SW 1271 (cell line): ENCODE data around the gene NAA16.

Source experiments
- DNase-seq, 2 experiments: peaks; one replicate each; lab custom pipeline; 2025; lab: John Stamatoyannopoulos, UW

NAA16 gene

DNA sequence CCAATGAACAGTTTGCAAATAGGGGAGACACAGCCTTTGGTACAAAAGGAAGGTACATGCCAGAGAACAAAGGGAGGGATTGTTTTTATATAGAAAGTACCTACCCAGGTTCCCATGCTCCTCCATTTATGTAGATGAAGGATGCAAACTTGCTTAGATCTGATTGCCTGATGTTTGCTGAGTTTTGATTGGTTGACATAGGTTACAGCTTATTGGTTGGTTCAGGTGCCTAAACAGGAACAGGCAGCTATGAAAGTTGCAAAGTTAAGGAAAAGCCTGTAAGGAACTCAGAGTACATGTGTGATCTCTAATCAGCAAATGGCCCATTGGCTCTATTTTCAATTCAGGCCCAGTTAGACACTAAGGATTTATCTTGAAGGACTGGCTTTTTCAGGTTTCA lies 6.5 kb upstream of the NAA16 start:
- DNase-seq: no peak

DNA sequence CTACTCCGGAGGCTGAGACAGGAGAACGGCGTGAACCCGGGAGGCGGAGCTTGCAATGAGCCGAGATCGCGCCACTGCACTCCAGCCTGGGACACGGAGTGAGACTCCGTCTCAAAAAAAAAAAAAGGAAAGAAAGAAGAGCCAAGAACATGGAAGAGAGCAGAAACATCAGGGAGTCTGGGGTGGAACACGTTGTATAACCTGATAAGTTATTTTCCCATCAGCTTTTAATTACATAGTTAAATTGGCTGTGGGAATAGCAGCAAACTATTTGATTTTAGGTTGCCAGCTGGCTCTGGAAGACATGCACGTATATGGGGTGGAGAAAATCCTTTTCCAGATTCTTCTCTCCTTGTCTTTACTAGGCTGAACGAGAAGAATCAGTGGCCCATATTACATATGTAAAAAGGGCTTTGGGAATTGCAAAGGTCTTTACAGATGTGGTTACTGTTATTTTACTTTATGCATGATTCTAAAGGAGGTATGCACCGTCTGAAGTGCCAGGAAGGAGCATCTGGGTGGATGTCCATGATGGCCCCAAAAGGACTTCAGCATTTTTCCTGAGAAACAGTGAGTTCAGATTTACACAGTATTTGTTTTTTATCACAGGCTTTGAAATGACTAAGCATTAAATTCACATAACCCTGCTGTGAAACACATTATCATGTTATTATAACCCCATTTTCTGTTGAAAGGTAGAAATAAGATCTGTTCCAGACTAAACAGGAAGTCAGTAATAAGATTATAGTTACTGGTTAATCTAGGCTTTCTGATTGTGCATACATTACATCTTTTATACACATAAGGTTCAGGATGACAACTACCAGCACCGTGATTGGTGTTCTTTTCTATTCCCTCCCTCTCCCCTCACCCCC lies 4.6 kb upstream of the NAA16 start:
- DNase-seq: no peak

DNA sequence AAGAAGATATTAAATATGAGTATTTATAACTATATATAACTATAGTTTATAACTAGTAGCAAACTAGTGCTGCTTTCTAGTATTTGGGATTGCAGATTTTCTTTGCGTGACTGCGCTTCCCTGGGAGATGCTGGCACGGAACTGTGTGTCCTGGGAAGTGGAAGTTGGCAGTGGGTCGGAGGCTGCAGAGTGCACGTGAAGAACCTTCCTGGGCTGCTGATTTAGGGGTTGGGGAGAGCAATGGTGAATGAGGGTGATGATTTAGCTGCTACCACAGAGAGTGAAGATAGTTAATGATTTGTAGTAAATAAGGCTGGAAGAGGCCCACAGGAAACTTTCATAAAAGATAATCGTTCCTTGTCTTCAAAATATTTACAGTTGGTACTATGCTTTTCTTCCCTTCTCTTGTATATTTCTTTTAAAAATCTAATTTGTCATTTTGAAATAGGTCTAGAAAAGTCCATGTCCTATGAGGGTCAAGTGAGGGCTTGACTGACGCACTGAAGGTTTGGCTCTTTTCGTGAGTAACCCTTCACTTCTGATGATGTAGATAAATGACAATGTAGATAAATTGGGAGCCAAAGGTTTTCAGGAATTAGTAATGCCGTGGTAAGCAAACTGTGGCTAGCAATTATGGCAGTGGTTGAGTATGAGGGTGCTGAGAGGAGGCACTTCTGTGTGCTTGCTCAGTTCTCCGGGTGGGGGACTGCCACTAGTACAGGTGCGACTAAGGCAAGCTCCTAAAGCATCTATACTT lies 3.0 kb upstream of the NAA16 start:
- DNase-seq: no peak

DNA sequence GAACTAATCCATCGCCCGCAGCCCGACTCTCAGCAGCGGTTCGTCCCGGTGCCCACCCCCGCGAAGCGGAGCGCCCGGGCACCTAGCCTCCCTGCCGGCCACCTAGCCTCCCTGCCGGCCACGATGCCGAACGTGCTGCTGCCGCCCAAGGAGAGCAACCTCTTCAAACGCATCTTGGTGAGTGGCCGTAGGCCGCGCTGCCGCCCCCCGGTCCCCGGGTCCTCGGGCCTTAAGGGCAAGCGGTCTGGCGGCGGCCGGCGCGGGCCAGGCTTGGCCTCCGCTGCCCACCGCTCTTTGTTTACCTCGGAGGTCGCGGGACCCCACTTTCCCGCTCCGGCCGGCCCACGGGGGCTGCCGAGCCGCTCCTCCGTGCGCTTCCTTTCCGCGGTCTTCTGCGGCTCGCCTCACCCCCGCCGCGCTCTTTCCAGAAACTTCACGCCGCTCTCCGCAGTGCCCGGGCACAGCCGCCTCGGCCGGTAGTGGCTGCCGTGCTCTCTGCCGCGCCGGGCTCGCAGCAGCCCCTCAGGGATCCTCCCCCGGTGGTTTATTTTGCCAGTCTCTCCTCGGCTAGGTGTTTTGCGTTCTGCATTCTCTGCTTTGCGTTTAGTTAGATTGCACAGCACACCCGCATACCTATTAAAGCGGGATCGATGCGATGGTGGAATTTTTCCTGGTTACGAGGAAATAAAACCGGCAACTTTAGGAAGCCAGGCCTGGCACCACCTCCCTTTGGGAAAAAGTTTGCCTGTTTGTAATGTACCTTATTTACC lies 524 bp downstream of the NAA16 start:
- DNase-seq: peak in 1 of 2 experiments; percentile 32

DNA sequence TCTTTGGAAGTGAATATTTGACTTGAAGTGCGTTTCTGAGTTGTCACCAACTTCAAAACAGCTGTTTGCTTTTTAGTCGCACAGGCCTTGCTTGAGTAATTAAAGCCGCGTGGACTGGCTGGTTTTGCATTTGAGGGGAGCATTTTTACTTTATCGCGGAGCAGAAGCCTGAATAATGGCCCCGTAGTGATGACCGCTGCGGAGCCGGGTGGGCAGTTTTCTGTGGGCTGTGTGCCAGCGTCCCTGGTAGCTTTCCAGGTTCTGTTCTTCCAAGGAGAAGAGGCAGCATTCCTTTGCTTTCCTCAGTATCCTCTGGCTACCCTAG lies 1.1 kb downstream of the NAA16 start:
- DNase-seq: peak in 1 of 2 experiments; percentile 6

DNA sequence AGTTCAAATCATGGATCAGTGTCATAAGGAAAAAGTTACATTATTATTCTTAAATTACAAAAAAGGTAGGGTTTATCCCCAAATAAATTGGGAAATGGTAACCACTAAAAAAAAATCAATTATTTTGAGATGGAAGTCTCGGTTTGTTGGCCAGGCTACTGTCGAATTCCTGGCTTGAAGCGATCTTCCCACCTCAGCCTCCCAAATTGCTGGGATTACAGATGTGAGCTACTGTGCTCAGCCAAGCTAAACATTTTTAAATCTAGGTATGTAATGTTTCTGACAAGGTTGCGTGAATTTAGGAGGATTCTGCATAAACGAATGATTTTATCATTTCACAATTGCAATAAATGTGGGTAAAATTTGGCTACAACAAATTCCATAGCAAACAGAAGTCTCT lies 2.0 kb downstream of the NAA16 start:
- no peak for DNase-seq

DNA sequence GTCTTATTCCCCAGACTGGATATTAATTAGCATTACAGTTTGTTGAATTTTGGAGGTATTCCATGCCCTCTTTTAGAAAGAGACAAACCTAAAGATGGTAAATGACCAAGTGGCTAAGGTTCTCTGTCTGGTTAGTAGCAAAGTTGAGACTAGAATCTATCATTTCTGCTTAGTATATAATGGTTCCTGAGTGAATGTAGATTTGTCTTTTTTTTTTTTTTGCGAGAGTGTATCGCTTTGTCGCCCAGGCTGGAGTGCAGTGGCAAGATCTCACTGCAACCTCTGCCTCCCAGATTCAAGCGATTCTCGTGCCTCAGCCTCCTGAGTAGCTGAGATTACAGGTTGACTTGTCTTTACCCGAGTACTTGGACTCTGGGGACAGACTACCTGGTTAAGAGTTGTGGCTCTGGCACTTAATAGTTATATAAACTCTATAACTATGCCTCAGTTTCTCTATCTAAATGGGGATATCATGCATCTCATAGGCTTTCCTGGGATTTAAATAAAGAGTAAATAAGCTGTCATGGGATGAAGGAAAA lies 2.7 kb downstream of the NAA16 start:
- DNase-seq: no peak

DNA sequence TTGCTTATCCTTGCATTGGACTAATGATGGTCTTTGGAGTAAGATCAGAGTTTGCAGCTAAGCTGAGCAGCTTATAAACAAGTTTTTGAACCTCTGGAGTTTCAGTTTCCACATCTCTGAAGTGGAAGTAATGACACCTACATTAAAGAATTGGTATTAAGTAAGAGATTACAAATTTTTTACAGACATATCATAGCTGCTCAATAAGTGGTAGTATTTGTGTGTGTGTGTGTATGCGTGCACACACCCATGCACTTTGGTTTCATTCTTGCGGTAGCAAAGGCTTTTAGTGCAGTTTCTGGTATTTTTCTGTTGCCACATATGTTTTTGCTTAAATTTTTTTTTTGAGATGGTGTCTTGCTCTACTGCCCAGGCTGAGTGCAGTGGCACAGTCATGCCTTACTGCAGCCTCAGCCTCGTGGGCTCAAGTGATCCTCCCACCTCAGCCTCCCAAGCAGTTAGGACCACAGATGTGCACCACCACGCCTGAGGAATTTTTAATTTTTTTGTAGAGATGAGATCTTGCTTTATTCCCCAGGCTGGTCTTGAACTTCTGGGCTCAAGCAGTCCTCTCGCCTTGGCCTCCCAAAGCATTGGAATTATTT lies 4.5 kb downstream of the NAA16 start:
- DNase-seq: no peak

DNA sequence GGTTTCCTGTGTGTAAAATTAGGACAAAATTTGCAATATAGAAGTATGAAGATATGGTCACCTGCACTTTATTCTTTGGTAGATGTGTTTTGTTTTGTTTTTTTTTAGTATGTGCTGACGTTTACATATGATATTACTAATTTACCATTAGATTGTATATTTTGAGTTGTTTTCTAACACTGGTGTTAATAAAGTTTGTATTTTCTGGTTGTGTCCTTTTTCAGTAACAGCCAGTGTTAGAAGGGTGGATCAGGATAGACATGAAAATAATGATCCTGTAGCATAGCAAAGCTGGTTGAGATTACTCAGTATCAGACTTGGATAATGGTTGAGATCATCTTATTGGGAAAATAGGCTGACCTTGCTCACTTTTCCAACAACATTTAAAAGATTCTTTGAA lies 6.2 kb downstream of the NAA16 start:
- no peak for DNase-seq

DNA sequence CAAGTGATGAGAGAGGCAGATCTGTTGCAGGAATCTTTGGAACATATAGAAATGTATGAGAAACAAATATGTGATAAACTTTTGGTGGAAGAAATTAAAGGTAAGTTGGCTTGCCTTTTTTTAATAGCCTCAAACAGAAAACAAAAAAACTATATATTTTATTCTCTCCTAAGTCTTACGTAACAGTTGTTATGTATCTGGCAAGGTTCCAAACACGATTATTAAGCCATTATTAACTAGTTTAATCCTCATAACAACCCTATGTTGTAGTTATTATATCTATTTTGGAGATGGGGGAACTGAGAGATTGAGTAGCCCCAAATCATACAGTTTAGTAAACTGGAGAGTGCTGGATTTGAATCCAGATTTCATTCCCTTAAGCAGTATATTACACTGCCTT lies 14.7 kb downstream of the NAA16 start:
- DNase-seq: no peak

DNA sequence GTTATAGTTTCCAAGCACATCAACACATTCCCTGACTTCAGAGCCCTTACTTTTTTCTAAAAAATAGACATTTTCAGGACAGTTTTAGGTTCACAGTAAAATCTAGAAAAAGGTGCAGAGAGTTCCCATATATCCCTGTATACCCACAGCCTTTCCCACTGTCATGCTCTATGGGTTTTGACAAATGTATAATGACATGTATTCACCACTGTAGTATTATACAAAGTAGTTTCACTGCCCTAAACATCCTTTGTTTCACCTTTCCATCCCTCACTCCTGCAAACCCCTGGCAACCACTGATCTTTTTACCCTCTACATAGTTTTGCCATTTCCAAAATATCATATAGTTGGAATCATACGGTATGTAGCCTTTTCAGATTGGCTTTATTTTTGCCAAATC lies 15.6 kb downstream of the NAA16 start:
- no peak for DNase-seq

DNA sequence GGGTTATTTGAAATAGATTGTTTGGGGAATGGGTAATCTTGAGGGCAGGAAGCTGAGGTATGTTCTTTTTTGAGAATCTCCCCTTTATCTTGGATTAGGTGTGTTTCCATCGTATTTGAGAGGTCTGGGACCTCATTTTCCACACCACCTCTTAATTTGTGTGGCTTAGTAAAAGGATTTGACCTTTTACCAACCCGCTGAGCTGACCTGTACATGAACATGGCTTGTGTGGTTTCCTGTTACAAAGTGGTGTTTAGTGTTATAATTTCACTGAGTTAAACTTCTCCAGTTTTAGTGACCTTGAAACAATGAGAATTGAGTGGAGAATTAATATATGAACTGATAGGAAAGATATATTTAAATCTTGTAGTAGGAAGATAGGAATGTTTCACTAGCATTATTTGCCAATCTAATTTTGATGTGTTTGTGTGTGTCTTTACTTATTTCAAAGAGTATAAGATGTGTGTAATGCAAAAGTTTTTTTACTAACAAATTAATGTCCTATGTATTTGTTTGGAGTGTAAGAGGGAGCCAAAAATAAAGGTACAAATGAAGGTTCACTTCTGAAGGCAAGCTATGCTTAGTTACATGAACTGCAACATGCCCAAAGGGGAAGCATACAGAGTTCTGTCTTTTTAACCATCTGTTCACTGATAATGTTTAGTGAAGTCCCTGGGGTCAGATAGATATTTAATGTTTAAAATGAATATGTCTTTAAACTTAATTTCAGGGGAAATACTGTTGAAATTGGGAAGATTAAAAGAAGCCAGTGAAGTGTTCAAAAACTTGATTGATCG lies 17.1 kb downstream of the NAA16 start:
- DNase-seq: no peak

DNA sequence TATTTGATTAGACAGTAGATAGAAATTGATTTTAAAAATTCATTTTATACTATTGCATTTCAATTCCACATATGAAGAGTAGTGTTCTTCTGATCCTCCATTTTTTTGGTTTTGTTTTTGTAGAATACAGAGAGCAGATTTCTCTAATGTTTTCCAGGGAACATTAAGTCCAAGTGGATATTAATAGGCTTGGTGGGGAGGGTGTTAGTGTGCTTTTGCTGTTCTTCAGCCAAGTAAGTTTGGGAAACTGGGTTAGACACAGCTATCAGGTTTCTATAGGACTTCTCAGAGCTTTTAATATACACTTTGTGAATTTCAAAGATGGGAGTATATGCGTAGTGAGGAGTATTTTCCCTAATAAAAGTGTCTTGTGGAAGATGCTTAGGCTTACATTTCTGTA lies 21.8 kb downstream of the NAA16 start:
- DNase-seq: no peak

DNA sequence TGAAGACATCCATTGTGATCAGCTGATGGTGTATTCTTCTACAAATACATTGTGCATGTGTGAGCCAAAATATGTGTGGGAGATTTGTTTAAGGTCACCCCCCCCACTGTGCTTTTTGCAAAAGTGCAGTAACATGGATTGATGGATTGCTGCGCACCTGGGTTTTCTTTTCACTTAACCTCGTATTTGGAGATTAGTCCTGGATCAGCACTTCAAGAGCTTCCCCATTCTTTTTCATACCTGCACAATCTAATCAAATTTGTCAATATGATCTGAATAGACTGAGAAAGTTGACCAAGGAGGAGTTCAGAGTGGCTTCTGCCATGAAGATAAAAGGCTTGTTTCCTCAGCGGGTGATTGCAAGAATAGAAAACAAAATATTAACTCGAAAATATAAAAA lies 23.7 kb downstream of the NAA16 start:
- no peak for DNase-seq

DNA sequence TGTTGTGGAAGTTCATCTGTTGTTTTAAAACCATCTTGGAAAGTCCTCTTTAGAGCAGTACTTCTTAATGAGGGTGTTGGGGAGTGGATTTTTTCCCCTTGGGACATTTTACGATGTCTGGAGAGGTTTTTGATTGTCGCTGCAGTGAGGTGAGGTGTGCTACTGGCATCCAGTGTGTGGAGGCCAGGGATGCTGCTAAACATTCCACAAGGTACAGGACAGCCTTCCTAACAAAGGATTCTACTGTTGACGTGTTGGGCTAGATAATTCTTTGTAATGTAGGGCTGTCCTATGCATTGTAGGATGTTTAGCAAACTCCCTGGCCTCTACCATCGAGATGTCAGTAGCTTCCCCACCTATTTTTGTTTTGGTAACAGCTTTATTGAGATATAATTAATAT lies 33.3 kb downstream of the NAA16 start:
- DNase-seq: no peak

DNA sequence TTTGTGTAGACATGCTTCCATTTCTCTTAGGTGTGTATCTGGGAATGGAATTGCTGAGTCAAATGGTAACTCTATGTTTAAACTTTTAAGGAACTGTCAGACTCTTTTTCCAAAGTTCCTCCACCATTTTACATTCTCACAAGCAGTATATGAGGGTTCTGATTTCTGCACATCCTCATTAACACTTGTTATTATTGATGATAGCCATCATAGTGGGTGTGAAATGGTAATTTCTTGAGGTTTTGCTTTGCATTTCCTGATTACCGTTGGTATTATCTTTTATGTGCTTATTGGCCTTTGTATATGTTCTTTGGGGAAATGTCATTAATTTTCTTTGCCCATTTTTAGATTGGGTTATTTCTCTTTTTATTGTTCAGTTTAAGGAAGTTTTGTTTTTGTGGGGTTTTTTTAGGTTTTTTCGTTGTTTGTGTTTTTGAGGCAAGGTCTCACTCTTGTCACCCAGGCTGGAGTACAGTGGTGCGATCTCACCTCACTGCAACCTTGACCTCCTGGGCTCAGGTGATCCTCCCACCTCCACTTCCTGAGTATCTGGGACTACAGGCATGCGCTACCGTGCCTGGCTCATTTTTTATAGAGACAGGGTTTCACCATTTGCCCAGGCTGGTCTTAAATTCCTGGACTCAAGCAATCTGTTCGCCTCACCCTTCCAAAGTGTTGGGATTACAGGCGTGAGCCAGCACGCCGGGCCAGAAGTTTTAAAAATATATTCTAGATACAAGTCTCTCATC lies 34.3 kb downstream of the NAA16 start:
- no peak for DNase-seq

DNA sequence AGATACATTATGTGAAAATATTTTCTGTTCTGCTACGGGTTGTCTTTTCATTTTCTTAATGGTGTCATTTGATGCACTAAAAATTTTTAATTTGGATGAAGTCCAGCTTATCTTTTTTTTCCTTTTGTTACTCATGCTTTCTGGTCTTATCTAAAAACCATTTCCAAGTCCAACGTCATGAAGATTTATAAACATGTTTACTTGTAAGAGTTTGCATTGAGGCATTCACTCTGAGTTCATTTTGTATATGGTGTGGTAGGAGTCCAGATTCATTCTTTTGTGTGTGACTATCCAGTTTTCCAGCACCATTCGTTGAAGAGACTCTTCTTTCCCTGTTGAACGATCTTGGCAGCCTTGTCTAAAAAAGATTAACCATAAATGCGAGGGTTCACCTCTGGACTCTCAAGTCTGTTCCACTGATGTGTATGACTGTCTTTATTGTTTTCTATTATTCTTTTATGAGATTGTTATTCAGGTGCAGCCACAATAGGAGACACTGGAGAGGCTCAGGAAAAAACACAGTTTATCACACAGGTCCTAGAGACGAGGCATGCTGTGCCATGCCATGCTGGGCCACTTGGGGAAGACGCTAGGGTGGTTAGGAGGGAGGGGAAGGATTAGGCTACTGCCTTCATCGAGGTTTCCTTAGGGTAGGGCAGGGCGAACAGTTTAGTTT lies 35.0 kb downstream of the NAA16 start:
- no peak for DNase-seq

DNA sequence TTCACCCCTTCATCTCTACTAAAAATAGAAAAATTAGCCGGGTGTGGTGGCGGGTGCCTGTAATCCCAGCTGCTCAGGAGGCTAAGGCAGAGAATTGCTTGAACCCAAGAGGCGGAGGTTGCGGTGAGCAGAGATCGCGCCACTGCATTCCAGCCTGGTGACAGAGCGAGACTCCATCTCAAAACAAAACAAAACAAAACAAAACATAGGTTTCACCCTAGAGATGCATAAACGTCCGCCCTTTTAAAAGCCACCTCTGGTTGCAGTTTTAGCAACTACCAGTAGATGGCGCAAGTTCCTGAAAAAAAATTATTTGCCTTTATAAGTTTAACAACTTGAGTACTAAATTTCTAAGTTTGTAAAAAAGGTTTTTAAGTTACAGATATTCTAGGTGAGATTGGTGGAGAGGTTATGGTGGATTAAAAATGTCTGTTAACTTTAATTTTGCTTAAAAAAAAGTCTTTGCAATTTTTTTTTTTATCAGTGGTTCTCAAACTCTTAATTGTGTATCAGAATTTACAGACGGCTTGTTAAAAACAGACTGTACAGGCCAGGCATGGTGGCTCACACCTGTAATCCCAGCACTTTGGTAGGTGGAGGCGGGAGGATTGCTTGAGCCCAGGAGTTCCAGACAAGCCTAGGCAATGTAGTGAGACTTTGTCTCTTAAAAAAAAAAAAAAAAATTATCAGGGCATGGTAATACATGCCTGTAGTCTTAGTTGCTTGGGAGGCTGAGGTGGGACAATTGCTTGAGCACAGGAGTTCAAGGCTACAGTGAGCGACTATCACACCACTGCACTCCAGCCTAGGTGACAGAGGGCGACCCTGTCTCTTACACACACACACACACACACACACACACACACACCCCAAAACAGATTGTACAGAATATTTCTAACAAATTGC lies 42.1 kb downstream of the NAA16 start:
- DNase-seq: peak; percentile 9 to 82

DNA sequence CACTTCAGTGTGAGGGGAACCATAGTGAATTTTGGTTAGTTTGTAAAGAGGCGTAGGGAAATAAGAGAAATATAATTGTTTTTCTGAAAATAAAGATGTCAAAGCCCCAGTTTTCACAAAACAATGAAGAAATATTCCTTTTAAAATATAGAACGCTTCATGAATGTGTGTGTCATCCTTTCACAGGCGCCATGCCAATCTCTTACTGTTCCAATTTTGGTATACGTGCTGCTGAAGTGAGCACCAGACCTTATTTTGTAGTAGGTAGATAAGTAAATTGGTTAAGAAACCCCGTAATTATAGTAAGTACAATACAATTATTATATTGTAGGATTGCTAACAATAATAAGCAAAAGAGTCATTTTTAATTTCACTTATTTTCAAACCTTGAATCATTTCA lies 43.3 kb downstream of the NAA16 start:
- DNase-seq: no peak
